Measurements from ENCODE around the gene KIAA1328. TPM values are rescaled to one million over a fixed set of nuclear protein-coding genes. Genes with fewer than 3 reads are reported as not detected.
"Not testable (repeated sequence)": the region's sequence is repeated elsewhere in the genome, so short reads cannot be mapped to it uniquely, and the experiment has no call there.

Gene KIAA1328
- total RNA-seq, 2 experiments from 2014 or later: 5.0 to 5.6 TPM

GRCh38 chr18:36843199-36843598 lies 14.3 kb downstream of the KIAA1328 start:
- Mint-ChIP-seq H3K9me3 (peaks cover 4% of the 10 kb centered on the region), H3K27ac (no peak overlapping the region), H3K4me3 (no peak overlapping the region), H3K27me3 (no peaks in the 10 kb centered on the region), H3K4me1 (peaks cover 5% of the 10 kb centered on the region), H3K36me3 (peaks cover 25% of the 10 kb centered on the region)
- no peak for DNase-seq

GRCh38 chr18:36843784-36844183 lies 14.9 kb downstream of the KIAA1328 start:
- Mint-ChIP-seq H3K36me3 (peaks cover 20% of the 10 kb centered on the region), H3K27ac (no peak overlapping the region), H3K27me3 (no peaks in the 10 kb centered on the region), H3K9me3 (peaks cover 2% of the 10 kb centered on the region), H3K4me3 (no peak overlapping the region), H3K4me1 (peaks cover 5% of the 10 kb centered on the region)
- no peak for DNase-seq

GRCh38 chr18:36848609-36849008 lies 19.7 kb downstream of the KIAA1328 start:
- no peak for DNase-seq
- no peak overlapping the region for H3K4me3 Mint-ChIP-seq
- peaks cover 33% of the 10 kb centered on the region for H3K36me3 Mint-ChIP-seq
- no peaks in the 10 kb centered on the region for H3K27me3 Mint-ChIP-seq
- no peak overlapping the region for H3K27ac Mint-ChIP-seq
- H3K4me1 Mint-ChIP-seq: peaks cover 10% of the 10 kb centered on the region
- peaks cover 12% of the 10 kb centered on the region for H3K9me3 Mint-ChIP-seq

GRCh38 chr18:36849288-36850006 lies 20.5 kb downstream of the KIAA1328 start:
- Mint-ChIP-seq H3K4me3 (no peak overlapping the region), H3K27ac (no peak overlapping the region), H3K27me3 (no peaks in the 10 kb centered on the region), H3K9me3 (peaks cover 12% of the 10 kb centered on the region), H3K4me1 (peaks cover 10% of the 10 kb centered on the region), H3K36me3 (peaks cover 41% of the 10 kb centered on the region)
- DNase-seq: no peak

- peaks cover 43% of the 10 kb centered on the region for H3K36me3 Mint-ChIP-seq
- no peak overlapping the region for H3K27ac Mint-ChIP-seq
- peaks cover 12% of the 10 kb centered on the region for H3K9me3 Mint-ChIP-seq
- peaks cover 9% of the 10 kb centered on the region for H3K4me1 Mint-ChIP-seq
- no peaks in the 10 kb centered on the region for H3K27me3 Mint-ChIP-seq
- H3K4me3 Mint-ChIP-seq: no peak overlapping the region
- no peak for DNase-seq
Observed at GRCh38 chr18:36850527-36851201, 21.7 kb downstream of the KIAA1328 start.

- no peak overlapping the region for H3K27ac Mint-ChIP-seq
- peaks cover 12% of the 10 kb centered on the region for H3K9me3 Mint-ChIP-seq
- H3K4me1 Mint-ChIP-seq: peaks cover 9% of the 10 kb centered on the region
- H3K27me3 Mint-ChIP-seq: no peaks in the 10 kb centered on the region
- peaks cover 47% of the 10 kb centered on the region for H3K36me3 Mint-ChIP-seq
- DNase-seq: no peak
- H3K4me3 Mint-ChIP-seq: no peak overlapping the region
Observed at GRCh38 chr18:36851202-36851590, 22.3 kb downstream of the KIAA1328 start.

GRCh38 chr18:36856815-36857214 lies 27.9 kb downstream of the KIAA1328 start:
- H3K4me3 Mint-ChIP-seq: no peak overlapping the region
- H3K9me3 Mint-ChIP-seq: peaks cover 5% of the 10 kb centered on the region
- no peaks in the 10 kb centered on the region for H3K27me3 Mint-ChIP-seq
- H3K4me1 Mint-ChIP-seq: peaks cover 1% of the 10 kb centered on the region
- peaks cover 39% of the 10 kb centered on the region for H3K36me3 Mint-ChIP-seq
- no peak overlapping the region for H3K27ac Mint-ChIP-seq
- DNase-seq: no peak

- H3K27me3 Mint-ChIP-seq: no peaks in the 10 kb centered on the region
- no peak for DNase-seq
- H3K4me3 Mint-ChIP-seq: no peak overlapping the region
- H3K36me3 Mint-ChIP-seq: peaks cover 18% of the 10 kb centered on the region
- no peak overlapping the region for H3K27ac Mint-ChIP-seq
- H3K4me1 Mint-ChIP-seq: peaks cover 10% of the 10 kb centered on the region
- no peaks in the 10 kb centered on the region for H3K9me3 Mint-ChIP-seq
Observed at GRCh38 chr18:36862182-36862581, 33.3 kb downstream of the KIAA1328 start.

- Mint-ChIP-seq H3K36me3 (peaks cover 35% of the 10 kb centered on the region), H3K9me3 (no peaks in the 10 kb centered on the region), H3K27me3 (no peaks in the 10 kb centered on the region), H3K27ac (no peak overlapping the region), H3K4me1 (peaks cover 8% of the 10 kb centered on the region), H3K4me3 (no peak overlapping the region)
- DNase-seq: no peak
Observed at GRCh38 chr18:36867056-36867455, 38.1 kb downstream of the KIAA1328 start.

GRCh38 chr18:36871801-36872200 lies 42.9 kb downstream of the KIAA1328 start:
- Mint-ChIP-seq H3K9me3 (peaks cover 9% of the 10 kb centered on the region), H3K4me1 (peaks cover 6% of the 10 kb centered on the region), H3K27ac (peak overlapping the region; percentile 62), H3K4me3 (no peak overlapping the region), H3K27me3 (no peaks in the 10 kb centered on the region), H3K36me3 (peaks cover 57% of the 10 kb centered on the region)
- DNase-seq: no peak

- Mint-ChIP-seq H3K27ac (no peak overlapping the region), H3K4me3 (no peak overlapping the region), H3K36me3 (peaks cover 60% of the 10 kb centered on the region), H3K9me3 (peaks cover 9% of the 10 kb centered on the region), H3K27me3 (no peaks in the 10 kb centered on the region), H3K4me1 (peaks cover 6% of the 10 kb centered on the region)
- DNase-seq: no peak
Observed at GRCh38 chr18:36872329-36872728, 43.4 kb downstream of the KIAA1328 start.

- not testable (repeated sequence) for H3K27me3 Mint-ChIP-seq, H3K27ac Mint-ChIP-seq, H3K9me3 Mint-ChIP-seq, H3K4me3 Mint-ChIP-seq, DNase-seq, H3K4me1 Mint-ChIP-seq
- H3K36me3 Mint-ChIP-seq: peaks cover 69% of the 10 kb centered on the region
Observed at GRCh38 chr18:36873826-36874225, 44.9 kb downstream of the KIAA1328 start.

GRCh38 chr18:36879796-36880195 lies 50.9 kb downstream of the KIAA1328 start:
- not testable (repeated sequence) for H3K27me3 Mint-ChIP-seq, H3K4me3 Mint-ChIP-seq, H3K9me3 Mint-ChIP-seq, H3K4me1 Mint-ChIP-seq, H3K27ac Mint-ChIP-seq, DNase-seq
- peaks cover 42% of the 10 kb centered on the region for H3K36me3 Mint-ChIP-seq

GRCh38 chr18:36885981-36886380 lies 57.1 kb downstream of the KIAA1328 start:
- Mint-ChIP-seq H3K27ac (no peak overlapping the region), H3K36me3 (peaks cover 12% of the 10 kb centered on the region), H3K4me3 (no peak overlapping the region), H3K27me3 (no peaks in the 10 kb centered on the region), H3K9me3 (no peaks in the 10 kb centered on the region), H3K4me1 (no peaks in the 10 kb centered on the region)
- no peak for DNase-seq

GRCh38 chr18:36887114-36887513 lies 58.2 kb downstream of the KIAA1328 start:
- DNase-seq: no peak
- H3K27ac Mint-ChIP-seq: no peak overlapping the region
- H3K4me1 Mint-ChIP-seq: no peaks in the 10 kb centered on the region
- no peaks in the 10 kb centered on the region for H3K9me3 Mint-ChIP-seq
- H3K36me3 Mint-ChIP-seq: peaks cover 11% of the 10 kb centered on the region
- H3K27me3 Mint-ChIP-seq: no peaks in the 10 kb centered on the region
- no peak overlapping the region for H3K4me3 Mint-ChIP-seq

GRCh38 chr18:36887864-36888263 lies 58.9 kb downstream of the KIAA1328 start:
- no peaks in the 10 kb centered on the region for H3K27me3 Mint-ChIP-seq
- no peaks in the 10 kb centered on the region for H3K9me3 Mint-ChIP-seq
- peaks cover 11% of the 10 kb centered on the region for H3K36me3 Mint-ChIP-seq
- no peak overlapping the region for H3K27ac Mint-ChIP-seq
- H3K4me3 Mint-ChIP-seq: no peak overlapping the region
- no peak for DNase-seq
- no peaks in the 10 kb centered on the region for H3K4me1 Mint-ChIP-seq
